T-helper 2 cell treated with Interferon-gamma antibody and Interleukin-4, amounts not matched to agents 100 ng/mL and 5 ng/mL, for 36 hours (primary cell): ENCODE measurements around the gene MOK. TPM values are rescaled to one million over a fixed set of nuclear protein-coding genes. Genes with fewer than 3 reads are reported as not detected.

Experiments
- intact Hi-C: fragments of 100-400 bp; cut with micrococcal nuclease; formaldehyde crosslinking; loops from one replicate; pipeline ENCODE4 v1.15.1; 2023
- total RNA-seq: library from RNA; stranded (reverse); gene quantifications from 2 replicates; pipeline ENCODE4 v1.2.3, GENCODE V29; 2022

Gene MOK
- total RNA-seq, 1 donor from 2014 or later = 3.8 TPM

DNA sequence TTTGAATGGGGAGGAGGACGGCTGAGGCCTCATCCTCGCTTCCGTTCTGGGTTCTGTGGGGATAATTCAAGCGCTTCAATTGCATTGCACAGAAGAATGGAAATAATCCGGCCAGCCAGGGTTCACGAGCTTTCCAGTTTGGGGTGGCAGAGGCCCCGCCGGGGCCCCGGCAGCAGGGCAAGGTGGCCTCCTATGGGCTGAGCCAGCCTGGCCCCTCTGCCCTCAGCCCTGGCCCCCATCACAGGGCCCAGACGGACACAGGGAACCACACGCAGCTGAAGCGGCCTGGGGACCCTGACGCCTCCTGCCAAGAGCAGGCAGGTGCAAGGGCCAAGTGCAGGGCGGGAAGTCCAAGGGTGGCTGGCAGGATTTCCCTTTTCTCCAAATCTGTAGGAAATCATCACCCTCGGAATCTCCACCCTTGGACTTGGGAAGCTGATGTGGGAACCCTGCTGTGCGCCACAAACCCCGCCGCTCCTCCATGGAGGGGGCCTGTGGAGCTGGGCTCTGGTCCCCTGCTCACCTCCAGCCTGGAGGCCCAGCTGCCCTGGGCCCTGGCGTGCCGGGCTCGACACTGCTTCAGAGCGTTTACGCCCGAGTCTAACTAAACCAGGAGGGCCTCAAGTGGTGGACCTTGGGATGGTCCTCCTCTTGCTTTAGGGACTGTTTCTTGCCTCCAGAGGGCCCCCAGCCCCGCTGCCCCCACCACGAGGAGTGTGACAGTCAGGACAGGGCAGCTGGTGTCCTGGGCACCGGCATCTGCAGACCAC lies 78.4 kb downstream of the MOK start:
- intact Hi-C loops = no loop called here

DNA sequence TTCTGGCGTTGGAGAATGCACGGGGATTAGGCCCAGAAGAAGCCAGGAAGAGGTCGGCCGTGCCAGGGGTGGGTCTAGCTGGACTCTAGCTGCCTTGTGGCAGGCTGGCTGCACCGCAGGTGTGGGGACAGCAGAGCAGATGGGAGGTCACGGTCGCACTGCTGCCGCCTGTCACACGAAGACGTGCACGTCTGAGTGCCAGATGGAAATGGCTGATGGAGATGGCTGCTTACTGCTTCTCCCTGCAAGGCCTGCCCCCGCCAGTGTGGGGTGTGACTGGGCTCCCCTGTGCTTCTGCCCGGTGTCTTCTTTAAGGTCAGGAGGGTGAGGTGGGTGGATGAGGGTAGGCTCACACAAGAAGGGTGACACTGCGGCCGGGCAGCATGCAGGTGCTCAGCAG lies 79.0 kb downstream of the MOK start:
- intact Hi-C loops = no loop called here

DNA sequence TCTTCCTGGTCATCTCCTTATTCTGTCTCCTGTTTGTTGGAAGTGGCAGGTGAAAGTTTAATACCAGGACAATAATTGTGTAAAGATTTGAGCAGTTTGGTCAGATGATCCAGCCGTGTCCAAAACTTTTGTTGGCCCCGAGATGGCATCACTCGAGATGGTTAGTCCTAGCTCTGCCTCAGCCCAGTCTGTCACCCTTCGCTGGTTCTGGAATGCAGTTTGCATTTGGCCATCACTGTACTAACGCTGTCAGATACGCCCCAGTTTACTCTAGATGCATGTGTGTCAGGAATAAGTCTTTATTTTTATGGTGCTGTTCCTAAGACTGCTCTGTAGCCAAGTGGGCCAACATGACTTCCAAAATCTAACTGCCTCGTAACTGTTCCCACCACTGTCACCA lies 79.6 kb downstream of the MOK start:
- intact Hi-C loops = no loop called here

DNA sequence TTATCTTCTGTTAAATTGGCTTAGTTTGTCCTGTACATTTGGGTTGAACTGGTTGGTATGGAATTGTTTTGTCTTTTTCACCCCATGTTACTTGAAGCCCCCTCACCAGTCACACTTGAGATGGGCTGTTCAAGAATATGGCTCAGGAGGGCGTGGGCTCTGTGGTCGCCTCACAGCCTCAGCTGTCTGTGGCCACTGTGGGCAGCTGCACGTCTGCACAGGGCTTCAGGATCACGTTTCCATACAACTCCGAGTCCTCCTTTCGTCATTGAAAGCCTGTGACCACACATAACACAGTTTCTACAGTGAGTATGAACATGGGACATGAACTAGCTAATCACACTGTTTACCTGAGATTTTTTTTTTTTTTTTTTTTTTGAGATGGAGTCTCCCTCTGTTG lies 81.3 kb downstream of the MOK start:
- intact Hi-C loops = no loop called here

DNA sequence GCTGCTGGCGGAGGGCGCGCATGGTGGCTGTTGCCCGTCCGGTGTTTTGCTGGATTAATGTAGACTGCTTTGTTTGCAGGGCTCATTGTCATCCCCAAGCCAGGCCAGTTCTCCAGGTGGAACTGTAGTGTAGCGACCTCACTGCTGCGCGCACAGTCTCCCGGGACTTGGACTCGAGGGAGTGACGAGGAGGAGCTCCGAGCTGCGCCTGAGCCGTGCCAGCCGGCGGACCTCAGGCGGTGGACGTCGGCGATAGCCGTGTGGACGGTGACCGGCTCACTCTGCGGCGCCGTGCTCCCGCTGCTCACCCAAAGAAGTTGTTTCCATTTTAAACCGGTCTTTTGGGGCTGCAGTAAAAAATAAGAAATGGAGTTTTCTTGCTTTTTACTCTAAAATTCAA lies 82.2 kb downstream of the MOK start:
- intact Hi-C loops = no loop called here

DNA sequence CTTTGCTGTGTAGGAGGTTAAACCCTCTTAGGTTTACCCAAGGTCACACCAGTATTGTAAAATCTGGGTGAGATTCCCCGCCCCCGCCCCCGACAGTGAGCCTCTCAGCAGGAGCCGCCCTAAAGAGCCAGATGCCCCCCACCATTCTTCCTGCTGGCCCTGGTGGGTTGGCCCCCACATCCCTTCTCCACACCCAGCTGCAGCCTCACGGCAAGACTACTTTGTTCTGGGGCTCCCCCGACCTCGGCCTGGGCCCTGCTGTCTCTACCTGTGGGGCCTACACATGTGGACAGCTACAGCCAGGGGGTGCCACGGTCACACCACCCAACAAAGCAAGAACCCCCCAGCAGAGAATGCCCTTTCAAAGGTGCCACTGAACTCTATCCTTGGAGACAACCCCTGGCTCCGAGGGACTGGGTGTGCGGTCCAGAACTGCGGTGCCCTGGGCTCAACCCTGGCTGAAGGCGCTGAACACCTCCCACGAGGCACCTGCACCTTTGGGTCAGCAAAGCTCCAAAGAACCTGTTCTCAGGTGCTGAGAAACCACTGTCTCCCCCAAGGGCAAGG lies 82.9 kb downstream of the MOK start:
- intact Hi-C loops = no loop called here

DNA sequence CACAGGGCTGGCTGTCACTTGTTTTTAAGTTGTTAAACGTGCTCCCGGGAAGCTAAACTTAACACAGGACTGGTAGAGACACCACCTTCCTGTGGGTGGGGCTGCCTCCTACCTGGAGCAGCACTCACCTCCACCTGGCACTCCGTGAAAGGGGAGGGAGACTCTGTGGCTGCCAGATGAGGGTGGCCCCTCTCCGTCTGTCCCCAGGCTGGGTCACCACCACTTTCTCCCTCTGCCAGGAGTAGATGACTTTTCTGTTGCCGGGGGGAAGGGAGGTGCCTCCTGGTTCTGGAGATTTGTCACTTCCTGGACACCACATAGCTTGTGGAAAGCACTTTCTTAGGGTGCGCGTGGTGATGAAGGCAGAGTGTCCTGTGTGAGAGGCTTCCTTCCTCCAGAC lies 83.9 kb downstream of the MOK start:
- intact Hi-C loops = no loop called here

DNA sequence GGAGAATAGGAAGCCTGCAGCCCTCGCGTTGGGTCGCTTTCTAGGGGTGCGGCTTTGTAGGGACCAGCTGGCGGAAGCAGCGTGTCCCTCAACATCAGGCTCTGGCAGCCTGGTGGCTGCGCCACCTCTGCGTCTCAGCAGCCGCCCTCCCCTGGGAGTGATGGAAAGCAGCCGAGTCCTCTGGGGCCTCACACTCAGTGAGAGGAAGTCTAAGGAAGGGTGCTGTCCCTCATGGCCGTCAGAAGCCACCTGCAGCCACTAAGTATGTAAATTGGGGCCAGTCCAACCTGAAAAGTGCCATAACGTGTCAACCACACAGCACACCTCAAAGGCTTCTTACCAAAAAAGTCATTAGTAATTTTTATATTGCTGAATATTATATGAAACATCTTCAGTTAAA lies 84.9 kb downstream of the MOK start:
- intact Hi-C loops = no loop called here

DNA sequence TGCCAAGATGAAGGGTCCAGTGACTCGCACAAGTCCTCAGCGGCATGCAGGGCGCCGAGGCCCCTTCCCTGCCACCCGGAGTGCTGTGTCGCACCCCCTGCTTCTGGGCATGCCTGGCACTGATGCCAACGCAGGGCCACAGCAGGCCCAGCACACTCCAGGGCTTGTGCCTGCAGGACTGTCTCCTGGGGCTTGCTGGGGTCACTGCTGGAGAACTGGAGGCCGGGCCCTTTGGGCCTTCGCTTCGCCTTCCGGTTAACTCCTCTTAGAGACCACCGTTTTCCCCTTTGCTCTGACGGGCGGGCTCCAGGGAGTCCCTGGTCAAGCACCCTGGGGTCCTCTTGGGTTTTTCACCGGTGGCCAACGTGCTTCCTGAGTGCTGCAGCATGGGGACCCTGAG lies 85.6 kb downstream of the MOK start:
- intact Hi-C loops = no loop called here

DNA sequence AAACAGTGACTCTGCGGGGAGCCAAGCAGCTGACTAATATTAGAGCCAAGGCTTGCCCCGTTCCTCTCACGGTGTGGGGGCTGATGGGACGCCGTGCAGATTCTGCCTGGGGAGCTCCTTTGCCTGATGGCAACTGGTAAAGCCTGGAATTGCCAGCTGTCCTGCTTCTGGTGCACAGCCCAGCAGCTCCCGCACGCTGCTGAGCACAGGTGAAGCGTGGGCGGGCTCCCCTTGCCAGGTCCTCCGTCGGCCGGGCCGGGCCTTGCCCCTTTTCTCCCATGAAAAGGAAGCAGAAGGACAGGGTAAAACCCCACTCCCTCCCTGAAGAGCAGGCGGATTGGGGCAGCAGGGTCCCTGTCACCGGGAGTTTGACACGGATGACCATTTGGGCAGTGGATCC lies 86.3 kb downstream of the MOK start:
- intact Hi-C loops = no loop called here

DNA sequence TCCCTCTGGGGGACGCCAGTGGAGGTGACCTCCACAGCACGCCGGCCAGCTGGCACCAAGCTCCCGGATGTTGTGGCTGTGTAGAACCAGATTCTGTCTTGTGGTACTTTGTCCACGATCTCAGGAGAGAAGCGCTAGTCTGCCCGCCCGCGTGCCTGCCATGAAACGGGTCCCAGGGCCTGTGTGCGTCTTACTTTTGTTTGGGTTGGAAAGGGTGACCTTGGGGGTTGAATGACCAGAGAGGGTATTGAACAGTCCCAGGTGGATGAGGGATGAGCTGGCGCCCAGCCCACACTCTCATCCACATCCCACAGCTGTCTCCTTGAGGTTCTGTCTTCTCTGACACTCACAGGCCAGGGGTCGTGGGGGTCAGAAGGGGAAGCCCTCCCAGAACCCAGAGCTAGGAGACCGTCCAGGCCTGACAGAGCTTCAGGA lies 87.0 kb downstream of the MOK start:
- intact Hi-C loops = no loop called here

DNA sequence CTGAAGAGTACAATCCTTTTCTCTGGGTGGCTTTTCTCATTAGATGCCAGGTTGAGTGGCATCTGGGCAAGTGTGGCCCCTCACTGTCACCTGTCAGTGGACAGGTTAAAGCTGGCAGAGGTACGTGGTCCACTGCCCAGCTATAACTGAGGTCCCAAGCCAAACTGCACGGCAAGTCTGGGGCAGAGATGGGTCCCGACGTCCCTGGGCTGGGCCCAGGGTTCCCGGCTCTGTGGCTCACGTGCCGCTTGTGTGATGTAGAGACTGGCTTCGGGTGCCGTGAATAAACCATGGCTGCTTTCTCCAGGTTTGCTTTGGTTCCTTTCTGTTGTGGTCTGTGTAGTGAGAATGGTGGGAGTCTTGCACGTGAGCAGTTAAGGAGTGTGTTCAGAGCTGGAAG lies 87.6 kb downstream of the MOK start:
- intact Hi-C loops = no loop called here

DNA sequence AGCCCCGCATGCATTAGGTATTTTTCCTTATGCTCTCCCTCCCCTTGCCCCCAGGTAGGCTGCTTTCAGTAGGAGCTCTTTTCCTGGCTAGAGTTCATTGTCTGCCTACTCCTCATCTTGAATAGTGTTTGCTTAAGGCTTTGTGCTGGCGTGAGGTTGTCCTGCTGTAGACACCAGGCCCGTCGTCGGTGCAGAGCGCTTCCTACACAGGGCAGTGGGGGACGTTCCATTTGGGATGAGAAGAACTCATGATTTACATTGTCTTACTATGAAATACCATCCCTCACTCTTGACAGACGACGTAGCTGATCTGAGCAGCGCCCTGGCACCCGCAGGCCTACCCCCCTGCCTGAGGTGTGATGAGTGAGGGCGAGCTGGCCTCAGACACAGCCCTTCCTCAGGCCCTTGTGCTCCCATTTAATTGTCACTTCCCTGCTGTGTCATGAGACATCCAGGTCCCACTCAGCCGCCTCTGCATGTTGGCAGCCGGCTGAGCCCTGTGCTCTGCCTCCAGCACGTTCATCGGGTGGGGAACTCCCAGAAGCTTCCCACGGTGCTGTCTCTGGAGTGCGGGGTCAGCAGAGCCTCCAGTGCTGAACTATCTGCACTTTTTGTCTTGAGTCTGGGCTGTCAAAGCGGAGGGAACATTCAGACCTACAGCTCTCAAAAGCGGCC lies 89.3 kb downstream of the MOK start:
- intact Hi-C loops = no loop called here

DNA sequence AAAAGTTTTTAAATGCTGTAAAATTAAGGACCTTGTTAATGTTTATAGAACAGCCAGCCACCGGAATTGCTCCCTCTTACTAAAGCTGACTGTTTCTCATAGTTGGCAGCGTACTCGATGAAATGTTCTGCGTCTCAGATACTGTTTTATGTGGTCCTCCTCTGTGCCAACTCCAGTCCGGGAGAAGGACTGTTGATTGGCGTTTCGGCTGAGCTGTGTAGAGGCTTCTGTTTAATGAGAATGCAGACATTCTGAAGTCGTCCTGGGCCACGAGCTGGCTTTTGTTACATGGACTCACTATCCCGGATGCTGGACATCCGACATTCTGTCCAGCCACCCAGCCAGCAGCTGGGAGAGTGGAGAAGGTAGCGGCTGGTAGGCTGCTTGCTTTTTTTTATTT lies 89.9 kb downstream of the MOK start:
- intact Hi-C loops = no loop called here

DNA sequence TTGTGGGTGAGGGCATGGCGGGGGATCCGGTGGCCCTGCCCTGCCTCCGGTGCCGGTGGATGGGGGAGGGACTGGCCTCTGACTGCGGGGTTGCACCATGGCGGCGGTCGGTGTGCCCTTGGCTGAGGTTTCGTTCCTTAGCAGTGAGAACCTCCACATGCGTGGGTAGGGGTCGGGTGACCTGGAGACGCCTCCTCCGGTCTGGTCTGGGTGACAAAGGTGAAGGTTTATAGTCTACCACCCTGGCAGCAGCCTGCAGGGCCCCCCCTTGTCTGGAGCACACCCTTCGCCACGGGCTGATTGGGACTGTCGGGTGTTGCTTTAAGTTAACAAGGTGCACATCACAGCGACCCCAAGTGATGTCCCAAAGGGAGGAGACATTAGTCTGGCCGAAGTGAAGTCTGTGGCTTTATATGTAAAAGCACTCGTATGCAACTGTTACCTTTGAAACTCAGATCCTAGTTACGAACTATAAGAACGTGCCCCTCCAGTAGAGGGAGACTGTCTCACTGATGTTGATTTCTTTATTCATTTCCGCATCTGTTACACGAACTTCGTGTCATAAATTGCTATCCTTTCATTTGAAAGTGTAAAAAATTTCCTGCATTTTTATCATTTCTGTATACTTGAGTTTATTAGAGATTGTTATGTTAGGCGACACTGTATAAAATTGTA lies 90.8 kb downstream of the MOK start:
- intact Hi-C loops = no loop called here

DNA sequence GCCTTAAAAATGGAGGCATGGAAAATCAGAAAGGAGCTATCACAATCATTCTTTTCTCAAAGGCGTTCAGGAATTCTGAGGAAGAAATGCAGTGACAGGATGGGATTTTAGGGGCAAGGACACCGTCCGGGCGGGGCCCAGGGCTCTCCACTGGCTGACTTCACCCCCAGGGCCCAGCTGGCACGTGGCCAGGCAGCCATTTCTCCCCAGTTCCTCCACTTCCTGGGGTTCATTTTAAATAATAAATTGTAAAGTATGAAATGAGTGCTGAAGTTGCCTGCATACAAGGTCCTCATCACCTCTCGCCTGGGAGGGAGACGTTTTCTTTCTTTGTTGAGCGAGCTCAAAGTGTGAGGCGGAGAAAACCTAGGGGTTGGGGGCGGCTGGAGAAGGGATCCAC lies 91.5 kb downstream of the MOK start:
- intact Hi-C loops = no loop called here

DNA sequence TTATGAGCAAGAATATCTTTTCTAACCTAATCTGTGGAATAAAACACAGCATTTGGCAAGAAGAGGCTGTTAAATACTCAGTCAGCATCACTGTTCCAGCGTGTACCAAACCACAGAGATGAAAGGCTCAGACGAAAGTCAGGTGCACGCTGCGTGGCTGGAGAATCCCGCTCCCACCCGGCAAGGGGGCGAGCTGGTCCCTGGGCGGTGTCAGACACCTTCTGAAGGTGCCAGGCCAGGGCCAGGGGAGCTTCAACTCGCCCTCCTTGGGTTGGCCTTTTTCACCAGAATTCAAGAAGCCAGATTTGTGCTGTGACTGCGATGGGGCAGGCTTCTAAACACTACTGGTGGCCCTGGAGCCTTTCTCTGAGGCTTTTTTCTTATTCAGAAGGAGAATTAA lies 92.1 kb downstream of the MOK start:
- intact Hi-C loops = no loop called here

DNA sequence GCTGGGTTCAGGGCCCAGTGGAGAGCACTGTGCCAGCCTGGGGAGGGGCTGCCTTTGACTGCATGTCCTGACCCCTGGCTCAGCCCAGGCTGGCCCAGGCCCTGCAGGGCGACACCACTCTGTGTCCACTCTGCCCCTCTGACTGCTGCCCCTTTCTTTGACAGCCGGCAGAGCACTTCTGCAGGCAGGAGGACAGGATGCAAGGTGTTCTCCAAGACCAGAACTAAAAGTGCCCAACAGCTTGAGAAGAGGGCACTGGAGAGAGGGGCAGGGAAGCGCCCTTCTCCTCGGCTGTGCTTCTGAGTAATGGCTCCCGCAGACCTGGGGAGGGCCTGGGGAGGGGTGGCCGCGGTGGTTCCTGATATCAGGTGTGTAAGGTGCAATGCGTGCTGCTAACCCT lies 92.6 kb downstream of the MOK start:
- intact Hi-C loops = no loop called here

DNA sequence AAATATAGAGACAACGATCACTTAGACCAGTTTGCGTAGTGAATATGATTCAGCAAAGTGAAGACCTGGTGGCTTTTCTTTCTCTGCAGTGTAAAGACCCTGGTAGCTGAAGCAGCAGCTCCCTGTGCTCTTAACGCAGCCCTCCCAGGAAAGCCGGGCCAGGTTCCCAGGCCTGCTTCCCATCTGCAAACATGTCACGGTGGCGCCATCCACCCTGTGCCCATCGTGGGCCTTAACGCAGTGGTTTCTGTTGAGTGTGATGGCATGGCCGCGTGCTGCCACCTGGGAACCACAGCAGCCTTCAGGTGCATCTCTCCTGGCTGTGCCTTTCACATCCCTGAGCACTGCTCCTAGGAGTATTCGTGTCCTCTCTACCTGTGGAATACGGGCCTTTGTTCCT lies 93.7 kb downstream of the MOK start:
- intact Hi-C loops = no loop called here

DNA sequence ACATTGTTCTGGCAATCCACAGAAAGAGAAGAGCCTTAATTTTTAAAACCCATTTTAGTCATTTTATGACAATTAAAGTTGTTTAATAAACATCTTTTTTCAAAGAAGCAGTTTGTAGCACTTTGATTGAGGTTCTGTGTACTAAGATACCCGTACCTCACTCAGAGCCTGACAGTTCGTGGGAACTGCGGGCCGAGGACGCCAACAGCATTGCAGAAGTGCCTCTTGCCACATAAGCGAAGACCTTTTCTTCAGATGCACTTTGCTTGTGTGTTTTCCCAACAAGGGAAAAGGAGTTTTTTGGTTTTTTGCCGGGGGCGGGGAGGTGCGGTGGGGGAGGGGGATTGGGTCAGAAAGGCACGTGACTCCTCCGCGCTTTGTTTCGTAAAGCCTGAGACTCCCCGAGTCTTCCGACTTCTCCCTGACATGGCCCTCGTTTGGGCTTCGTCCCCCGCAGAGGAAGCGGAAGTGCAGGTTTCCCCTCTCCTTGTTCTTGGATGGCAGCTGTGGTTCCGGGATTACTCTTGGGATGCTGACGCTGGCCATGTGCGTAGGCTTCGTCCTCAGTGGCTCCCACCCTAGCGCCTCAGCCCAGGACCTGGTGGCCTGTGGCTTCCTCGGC lies 94.4 kb downstream of the MOK start:
- intact Hi-C loops = no loop called here

DNA sequence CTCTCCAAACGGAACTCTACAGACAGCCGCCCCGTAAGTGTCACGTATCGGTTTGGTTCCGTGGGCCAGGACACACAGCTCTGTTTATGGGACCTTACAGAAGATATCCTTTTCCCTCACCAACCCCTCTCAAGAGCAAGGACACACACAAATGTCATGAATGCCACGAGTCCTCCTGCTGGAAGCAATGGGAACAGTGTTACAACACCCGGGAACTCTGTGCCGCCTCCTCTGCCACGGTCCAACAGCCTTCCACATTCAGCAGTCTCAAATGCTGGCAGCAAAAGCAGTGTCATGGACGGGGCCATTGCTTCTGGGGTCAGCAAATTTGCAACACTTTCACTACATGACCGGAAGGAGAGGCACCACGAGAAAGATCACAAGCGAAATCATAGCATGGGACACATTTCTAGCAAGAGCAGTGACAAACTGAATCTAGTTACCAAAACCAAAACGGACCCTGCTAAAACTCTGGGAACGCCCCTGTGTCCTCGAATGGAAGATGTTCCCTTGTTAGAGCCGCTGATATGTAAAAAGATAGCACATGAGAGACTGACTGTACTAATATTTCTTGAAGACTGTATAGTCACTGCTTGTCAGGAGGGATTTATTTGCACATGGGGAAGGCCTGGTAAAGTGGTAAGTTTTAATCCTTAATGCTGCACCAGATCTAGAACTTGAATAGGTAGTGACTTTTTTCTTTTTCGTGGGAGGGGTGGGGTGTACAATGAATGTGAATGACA lies 95.6 kb downstream of the MOK start:
- intact Hi-C loops = no loop called here
